ENCODE data around the gene PTPRC.

DNA sequence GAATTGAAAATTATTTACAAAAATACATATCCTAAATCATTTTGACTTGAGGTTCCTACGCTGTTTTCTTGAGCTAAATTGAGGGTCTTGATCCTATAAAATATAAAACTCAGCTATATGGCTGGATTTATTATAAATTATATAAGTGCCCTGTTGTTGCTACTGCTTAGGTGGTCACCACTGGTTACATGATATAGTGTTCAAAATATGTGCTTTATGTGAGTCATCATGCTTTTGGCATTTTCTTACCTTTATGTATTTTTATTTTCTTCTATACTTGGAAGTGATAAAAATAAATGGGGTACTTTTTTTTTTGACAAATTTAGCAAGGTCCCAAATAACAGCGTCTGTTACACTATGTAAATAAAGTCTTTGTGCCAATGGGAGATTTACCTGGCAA is 31.1 kb upstream of the PTPRC start:
- TF ChIP-seq, protein P1, sequence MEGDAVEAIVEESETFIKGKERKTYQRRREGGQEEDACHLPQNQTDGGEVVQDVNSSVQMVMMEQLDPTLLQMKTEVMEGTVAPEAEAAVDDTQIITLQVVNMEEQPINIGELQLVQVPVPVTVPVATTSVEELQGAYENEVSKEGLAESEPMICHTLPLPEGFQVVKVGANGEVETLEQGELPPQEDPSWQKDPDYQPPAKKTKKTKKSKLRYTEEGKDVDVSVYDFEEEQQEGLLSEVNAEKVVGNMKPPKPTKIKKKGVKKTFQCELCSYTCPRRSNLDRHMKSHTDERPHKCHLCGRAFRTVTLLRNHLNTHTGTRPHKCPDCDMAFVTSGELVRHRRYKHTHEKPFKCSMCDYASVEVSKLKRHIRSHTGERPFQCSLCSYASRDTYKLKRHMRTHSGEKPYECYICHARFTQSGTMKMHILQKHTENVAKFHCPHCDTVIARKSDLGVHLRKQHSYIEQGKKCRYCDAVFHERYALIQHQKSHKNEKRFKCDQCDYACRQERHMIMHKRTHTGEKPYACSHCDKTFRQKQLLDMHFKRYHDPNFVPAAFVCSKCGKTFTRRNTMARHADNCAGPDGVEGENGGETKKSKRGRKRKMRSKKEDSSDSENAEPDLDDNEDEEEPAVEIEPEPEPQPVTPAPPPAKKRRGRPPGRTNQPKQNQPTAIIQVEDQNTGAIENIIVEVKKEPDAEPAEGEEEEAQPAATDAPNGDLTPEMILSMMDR (IDR thresholded peaks at IDR 0.05), result no peak
- TF ChIP-seq POLR2A (IDR thresholded peaks at IDR 0.05; ENCODE audit: low read length) (no peak), POLR2AphosphoS2 (conservative IDR thresholded peaks at IDR 0.05; ENCODE audit: low read length) (no peak), NFE2L2 (conservative IDR thresholded peaks at IDR 0.05; ENCODE audit: low read length) (no peak)
- TF ChIP-seq, protein P2, sequence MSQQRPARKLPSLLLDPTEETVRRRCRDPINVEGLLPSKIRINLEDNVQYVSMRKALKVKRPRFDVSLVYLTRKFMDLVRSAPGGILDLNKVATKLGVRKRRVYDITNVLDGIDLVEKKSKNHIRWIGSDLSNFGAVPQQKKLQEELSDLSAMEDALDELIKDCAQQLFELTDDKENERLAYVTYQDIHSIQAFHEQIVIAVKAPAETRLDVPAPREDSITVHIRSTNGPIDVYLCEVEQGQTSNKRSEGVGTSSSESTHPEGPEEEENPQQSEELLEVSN (IDR thresholded peaks at IDR 0.05; ENCODE audit: borderline replicate concordance, low read depth), result no peak
